Measurements from ENCODE around the gene VPS8. TPM values are rescaled to one million over a fixed set of nuclear protein-coding genes. Genes with fewer than 3 reads are reported as not detected.

Gene VPS8
- total and polyA plus RNA-seq, 2 of the 13 experiments (the other 11 are each of a cell fraction or from before 2014, with no cell fraction given), result 14.2 to 35.1 TPM

- Histone ChIP-seq H3K4me1 (ENCODE audit: insufficient read depth, low read length) (no peaks in the 10 kb centered on the region), H3K27ac (ENCODE audit: extremely low read length, insufficient read depth, low read length) (no peak overlapping the region), H3K4me3 (replicated peaks in 1 of 3; ENCODE audit: insufficient read depth in 1 of 3, low read depth in 2 of 3, low read length in 3 of 3) (no peak overlapping the region), H3K9me3 (ENCODE audit: low read length) (no peaks in the 10 kb centered on the region), H3K36me3 (replicated peaks in 1 of 2; ENCODE audit: control insufficient read depth in 1 of 2, insufficient read depth in 2 of 2, low read length in 2 of 2) (peaks cover 6 to 10% of the 10 kb centered on the region in 2 experiments; a peak in 3 of 5 replicates), H2AFZ (ENCODE audit: low read length) (no peak overlapping the region), H3K79me2 (ENCODE audit: insufficient read depth, low read length) (no peaks in the 10 kb centered on the region), H3K9ac (ENCODE audit: insufficient read depth, low read depth, low read length) (no peak overlapping the region), H4K20me1 (ENCODE audit: insufficient read depth, low read length) (no peaks in the 10 kb centered on the region), H3K4me2 (ENCODE audit: low read depth, low read length) (no peak overlapping the region), H3K27me3 (ENCODE audit: control insufficient read depth in 1 of 2, insufficient read depth in 2 of 2, low read length in 2 of 2) (no peaks in the 10 kb centered on the region)
- ChIA-PET CTCF (ENCODE audit: low intra/inter-chr PET ratio, low total read pairs) (no interaction called here), POLR2A (no interaction called here)
- ATAC-seq (no peak), FAIRE-seq (no peak), DNase-seq (ENCODE audit: low spot score) (no peak)
- BruUV-seq (replicated peaks), result no TSS peak
- no peak for TF ChIP-seq ZNF296 (CRISPR knock-in tag; conservative IDR thresholded peaks at IDR 0.05)
- TF ChIP-seq ZBTB39 (CRISPR knock-in tag; IDR thresholded peaks at IDR 0.05), result no peak
- no peak for TF ChIP-seq ZEB1 (IDR thresholded peaks at IDR 0.05; ENCODE audit: insufficient replicate concordance, low read depth)
- no peak for TF ChIP-seq ZSCAN12 (CRISPR knock-in tag; IDR thresholded peaks at IDR 0.05)
- TF ChIP-seq DZIP1 (CRISPR knock-in tag; IDR thresholded peaks at IDR 0.05), result no peak
- no peak for TF ChIP-seq RXRB (CRISPR knock-in tag; IDR thresholded peaks at IDR 0.05; ENCODE audit: borderline replicate concordance)
- no peak for TF ChIP-seq POLR2A (IDR thresholded peaks at IDR 0.05; ENCODE audit: insufficient read depth in 1 of 2, low read depth in 2 of 2, low read length in 2 of 2)
- TF ChIP-seq ZNF414 (CRISPR knock-in tag; IDR thresholded peaks at IDR 0.05), result no peak
- no peak for TF ChIP-seq ZNF354B (CRISPR knock-in tag; IDR thresholded peaks at IDR 0.05)
- in situ Hi-C loops (cut with HindIII; ENCODE audit: extremely low pct_ligation_motif_present, low pct_unique_long_range_greater_than_20kb), result no loop called here
- intact Hi-C loops (cut with micrococcal nuclease; ENCODE audit: unreplicated experiment), result no loop called here
- WGBS (ENCODE audit: low lambda C conversion rate), result 89% methylated on average over 4 of the region's 4 CpGs
These were observed 20.9 kb downstream of the VPS8 start for GRCh38 chr3:184832903-184833302.

All from HepG2 (cell line).